OCI-LY3 (cell line): Measurements from ENCODE around the gene LRFN2.

Experiments used
- EZH2phosphoT487 ChIP-seq: fragments of 200-600 bp; shearing (Covaris generic); IDR thresholded peaks from 2 replicates; pipeline ENCODE4 v1.6.1; 2018; ENCODE audit warnings: antibody characterized with exemption, mixed run types, low read depth
- TF ChIP-seq, protein P1 (sequence below): fragments of 200-600, 300-600 bp; sonication (generic); IDR thresholded peaks from 2 replicates; pipeline ENCODE4 v1.5.1; 2014; ENCODE audit warnings: antibody characterized with exemption, low read length, low read depth

GRCh38 chr6:40471243-40471642 is 115.9 kb downstream of the LRFN2 start:
- TF ChIP-seq, protein P1, sequence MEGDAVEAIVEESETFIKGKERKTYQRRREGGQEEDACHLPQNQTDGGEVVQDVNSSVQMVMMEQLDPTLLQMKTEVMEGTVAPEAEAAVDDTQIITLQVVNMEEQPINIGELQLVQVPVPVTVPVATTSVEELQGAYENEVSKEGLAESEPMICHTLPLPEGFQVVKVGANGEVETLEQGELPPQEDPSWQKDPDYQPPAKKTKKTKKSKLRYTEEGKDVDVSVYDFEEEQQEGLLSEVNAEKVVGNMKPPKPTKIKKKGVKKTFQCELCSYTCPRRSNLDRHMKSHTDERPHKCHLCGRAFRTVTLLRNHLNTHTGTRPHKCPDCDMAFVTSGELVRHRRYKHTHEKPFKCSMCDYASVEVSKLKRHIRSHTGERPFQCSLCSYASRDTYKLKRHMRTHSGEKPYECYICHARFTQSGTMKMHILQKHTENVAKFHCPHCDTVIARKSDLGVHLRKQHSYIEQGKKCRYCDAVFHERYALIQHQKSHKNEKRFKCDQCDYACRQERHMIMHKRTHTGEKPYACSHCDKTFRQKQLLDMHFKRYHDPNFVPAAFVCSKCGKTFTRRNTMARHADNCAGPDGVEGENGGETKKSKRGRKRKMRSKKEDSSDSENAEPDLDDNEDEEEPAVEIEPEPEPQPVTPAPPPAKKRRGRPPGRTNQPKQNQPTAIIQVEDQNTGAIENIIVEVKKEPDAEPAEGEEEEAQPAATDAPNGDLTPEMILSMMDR: no peak
- TF ChIP-seq EZH2phosphoT487: no peak
